NOMO-1 (cell line): ENCODE data around the gene RPS24.
"Not testable (repeated sequence)": the region's sequence is repeated elsewhere in the genome, so short reads cannot be mapped to it uniquely, and the experiment has no call there.

ENCODE experiments used
- DNase-seq, 2 experiments: peaks; one replicate each; lab custom pipeline; 2025; ENCODE audit not compliant: unreplicated experiment in 2 of 2; lab: John Stamatoyannopoulos, UW

RPS24 gene

GRCh38 chr10:78033637-78034470 is at the start of gene RPS24:
Gene RPS24, plus strand, starts transcription at chr10:78033863. Its CDS starts 39 bp downstream, at chr10:78033902.
- peak; percentile 97 to 98 for DNase-seq

DNA sequence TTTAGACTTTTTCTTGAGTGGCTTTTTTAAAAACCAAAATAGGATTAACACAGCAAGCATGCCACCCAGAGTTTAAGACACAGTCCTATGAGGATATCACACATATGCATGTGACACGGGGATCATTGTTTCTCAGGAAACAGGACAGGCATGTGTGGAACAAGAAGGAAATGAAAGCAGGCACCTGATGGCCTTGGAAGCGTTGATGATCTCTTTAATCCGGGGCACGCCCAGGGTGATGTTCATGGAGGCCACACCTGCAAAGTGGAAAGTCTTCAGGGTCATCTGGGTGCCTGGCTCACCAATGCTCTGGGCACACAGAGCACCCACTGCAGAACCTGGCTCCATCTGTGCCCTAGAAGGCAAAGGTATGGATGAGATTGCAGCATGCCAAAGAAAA is 48.7 kb upstream of the RPS24 start:
- no peak for DNase-seq

DNA sequence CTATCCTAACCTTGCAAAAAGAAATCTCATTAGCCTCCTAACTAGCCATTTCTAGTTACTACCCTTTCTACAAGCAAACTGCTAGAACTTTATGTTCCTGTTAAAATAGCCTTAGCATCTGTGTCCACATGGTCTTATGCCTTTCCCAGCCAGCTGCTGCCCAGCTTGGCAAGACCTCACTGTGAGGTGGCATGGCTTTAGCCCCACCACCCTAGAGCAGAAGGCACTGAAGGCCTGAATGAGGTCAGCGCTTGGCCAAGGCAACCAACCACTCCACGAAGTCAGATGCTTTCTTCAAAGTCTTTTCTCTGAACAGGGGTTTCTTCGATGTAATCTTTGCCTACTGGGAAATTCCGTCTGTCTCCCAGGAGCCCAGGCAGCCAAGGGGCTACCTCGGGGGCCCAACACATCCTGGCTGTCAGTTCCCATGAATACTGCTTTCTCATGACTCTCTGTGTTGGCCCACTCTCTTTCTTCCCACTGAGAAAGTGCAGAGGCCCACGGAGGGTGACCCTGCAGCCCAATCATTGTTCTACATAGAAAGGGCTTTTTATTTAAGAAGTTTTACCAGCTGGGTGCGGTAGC is 45.9 kb upstream of the RPS24 start:
- no peak for DNase-seq

GRCh38 chr10:77989081-77989724 is 44.5 kb upstream of the RPS24 start:
- no peak for DNase-seq

- DNase-seq: no peak
These were observed 40.0 kb upstream of the RPS24 start for GRCh38 chr10:77993620-77994019.

- DNase-seq: not testable (repeated sequence)
These were observed 34.9 kb upstream of the RPS24 start for GRCh38 chr10:77998780-77999179.

DNA sequence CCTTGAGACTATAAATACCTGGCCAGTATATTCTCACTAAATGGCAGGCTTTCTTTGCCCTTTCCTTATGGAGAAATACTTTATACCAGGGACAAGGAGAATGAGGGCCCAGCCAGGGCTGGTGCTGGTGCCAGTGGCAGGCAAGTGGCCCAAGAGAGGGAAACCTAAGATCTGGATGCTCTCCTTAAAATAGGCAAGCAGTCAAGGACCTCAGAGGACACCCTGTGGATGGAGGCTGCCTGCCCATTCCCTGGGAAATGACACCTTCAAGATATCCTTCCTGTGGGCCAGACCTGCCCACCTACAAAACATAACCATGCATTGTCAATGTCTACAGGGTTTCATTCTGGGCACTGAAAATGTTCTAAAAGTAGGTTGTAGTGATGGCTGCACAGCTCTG is 33.5 kb upstream of the RPS24 start:
- DNase-seq: no peak

GRCh38 chr10:78000956-78001472 is 32.6 kb upstream of the RPS24 start:
- no peak for DNase-seq

DNA sequence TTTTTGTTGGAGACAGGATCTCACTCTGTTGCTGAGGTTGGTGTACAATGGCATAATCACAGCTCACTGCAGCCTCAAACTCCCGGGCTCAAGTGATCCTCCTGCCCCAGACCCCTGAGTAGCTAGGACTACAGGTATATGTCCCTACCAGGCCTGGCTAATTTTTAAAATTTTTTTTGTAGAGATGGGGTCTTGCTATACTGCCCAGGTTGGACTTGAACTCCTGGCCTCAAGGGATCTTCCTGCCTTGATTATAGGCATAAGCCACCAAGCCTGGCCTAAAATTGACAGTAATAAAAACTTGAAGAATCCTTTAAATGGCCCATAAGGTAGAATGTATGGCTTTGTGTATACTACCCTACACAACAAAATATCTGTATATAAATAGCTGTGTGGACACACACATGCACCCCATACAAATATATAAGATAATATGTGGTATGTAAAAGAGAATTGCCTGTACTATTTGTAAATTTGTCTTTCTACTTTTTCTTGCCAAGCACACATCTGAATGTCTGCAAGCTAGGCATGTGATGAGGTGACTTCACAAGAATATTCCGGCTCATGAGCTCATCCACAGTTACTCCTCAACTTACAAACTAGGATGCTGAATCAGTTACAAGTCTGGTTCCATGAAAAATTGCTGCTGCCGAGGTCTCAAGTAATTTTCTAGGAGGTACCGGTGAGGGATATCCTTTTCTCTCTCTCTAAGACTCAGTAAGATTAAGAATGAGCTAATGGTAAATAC is 30.9 kb upstream of the RPS24 start:
- DNase-seq: no peak

GRCh38 chr10:78004215-78005026 is 29.2 kb upstream of the RPS24 start:
- no peak for DNase-seq

GRCh38 chr10:78007172-78007571 is 26.5 kb upstream of the RPS24 start:
- DNase-seq: no peak

GRCh38 chr10:78009662-78010061 is 24.0 kb upstream of the RPS24 start:
- no peak for DNase-seq

GRCh38 chr10:78010278-78010677 is 23.4 kb upstream of the RPS24 start:
- DNase-seq: no peak

- DNase-seq: no peak
These were observed 22.6 kb upstream of the RPS24 start for GRCh38 chr10:78011065-78011464.

GRCh38 chr10:78013564-78013963 is 20.1 kb upstream of the RPS24 start:
- DNase-seq: no peak

- DNase-seq: no peak
These were observed 18.1 kb upstream of the RPS24 start for GRCh38 chr10:78015546-78015945.

DNA sequence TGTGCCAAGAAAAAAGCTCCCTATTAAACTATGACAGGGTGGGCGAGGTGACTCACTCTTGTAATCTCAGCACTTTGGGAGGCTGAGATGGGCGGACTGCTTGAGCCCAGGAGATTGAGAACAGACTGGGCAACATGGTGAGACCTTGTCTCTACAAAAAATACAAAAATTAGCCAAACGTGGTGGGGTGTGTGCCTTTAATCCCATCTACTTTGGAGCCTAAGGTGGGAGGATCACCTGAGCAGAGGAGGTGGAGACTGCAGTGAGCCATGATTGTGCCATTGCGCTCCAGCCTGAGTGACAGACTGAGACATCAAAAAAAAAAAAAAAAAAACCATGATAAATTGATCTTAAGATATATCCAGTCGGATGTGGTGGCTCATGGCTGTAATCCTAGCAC is 15.8 kb upstream of the RPS24 start:
- no peak for DNase-seq

DNA sequence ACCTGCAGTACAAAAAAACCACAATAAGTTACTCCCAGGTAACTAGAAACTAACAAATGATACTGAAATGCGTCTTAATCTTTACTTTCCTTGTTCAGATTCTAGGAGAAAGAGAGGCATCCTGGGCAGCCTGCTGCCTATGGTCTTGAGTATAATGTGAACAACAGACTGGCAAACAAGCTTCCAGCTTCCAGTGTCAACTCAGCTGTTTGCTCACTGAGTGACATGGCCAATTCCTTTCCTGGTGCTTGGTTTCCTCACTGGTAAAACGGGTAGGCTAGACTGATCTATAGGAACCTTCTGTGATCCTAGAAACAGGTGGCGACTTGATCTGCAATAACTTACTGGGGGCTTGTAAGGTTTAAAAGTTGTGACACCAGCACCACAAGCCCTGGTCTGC is 14.4 kb upstream of the RPS24 start:
- no peak for DNase-seq

- DNase-seq: no peak
These were observed 12.5 kb upstream of the RPS24 start for GRCh38 chr10:78021201-78021600.

- DNase-seq: no peak
These were observed 9.9 kb upstream of the RPS24 start for GRCh38 chr10:78023741-78024140.
